HG02885 (cell line): ENCODE results near the gene RGPD8.

ENCODE experiments used
- ATAC-seq: cut with Tn5 transposase; IDR thresholded peaks from one replicate; pipeline ENCODE4 v1.9.1; 2021; ENCODE audit warnings: mild to moderate bottlenecking; ENCODE audit not compliant: unreplicated experiment, poor library complexity

RGPD8 gene

GRCh38 chr2:112340475-112341267 is 92.8 kb downstream of the RGPD8 start:
- ATAC-seq, result no peak

- ATAC-seq, result no peak
These were observed 93.5 kb downstream of the RGPD8 start for GRCh38 chr2:112339986-112340385.

GRCh38 chr2:112335600-112335999 is 97.8 kb downstream of the RGPD8 start:
- ATAC-seq, result no peak

GRCh38 chr2:112332123-112332696 is 101.2 kb downstream of the RGPD8 start:
- no peak for ATAC-seq

- ATAC-seq, result no peak
These were observed 110.5 kb downstream of the RGPD8 start for GRCh38 chr2:112322919-112323318.

- ATAC-seq, result no peak
These were observed 111.8 kb downstream of the RGPD8 start for GRCh38 chr2:112321375-112322320.
